ENCODE data around the gene SCGB3A1. TPM values are rescaled to one million over a fixed set of nuclear protein-coding genes. Genes with fewer than 3 reads are reported as not detected.

SCGB3A1 gene
- polyA plus RNA-seq, 1 donor, result 1.4 TPM

- no peak for DNase-seq (ENCODE audit: low read depth)
Measured at GRCh38 chr5:180590543-180591310, 572 bp downstream of the SCGB3A1 start.

GRCh38 chr5:180589771-180590542, 1.3 kb downstream of the SCGB3A1 start:
- no peak for DNase-seq (ENCODE audit: low read depth)

GRCh38 chr5:180586870-180587269, 4.4 kb downstream of the SCGB3A1 start:
- no peak for DNase-seq (ENCODE audit: low read depth)

- no peak for DNase-seq (ENCODE audit: low read depth)
Measured at GRCh38 chr5:180586204-180586603, 5.1 kb downstream of the SCGB3A1 start.

GRCh38 chr5:180583738-180584137, 7.6 kb downstream of the SCGB3A1 start:
- no peak for DNase-seq (ENCODE audit: low read depth)

GRCh38 chr5:180580681-180581080, 10.6 kb downstream of the SCGB3A1 start:
- DNase-seq (ENCODE audit: low read depth), result no peak

GRCh38 chr5:180575571-180575970, 15.7 kb downstream of the SCGB3A1 start:
- DNase-seq (ENCODE audit: low read depth), result no peak

GRCh38 chr5:180568914-180569313, 22.4 kb downstream of the SCGB3A1 start:
- no peak for DNase-seq (ENCODE audit: low read depth)

- DNase-seq (ENCODE audit: low read depth), result no peak
Measured at GRCh38 chr5:180563994-180564393, 27.3 kb downstream of the SCGB3A1 start.

GRCh38 chr5:180558232-180558631, 33.1 kb downstream of the SCGB3A1 start:
- no peak for DNase-seq (ENCODE audit: low read depth)

- no peak for DNase-seq (ENCODE audit: low read depth)
Measured at GRCh38 chr5:180557217-180557809, 34.0 kb downstream of the SCGB3A1 start.

GRCh38 chr5:180555168-180555921, 36.0 kb downstream of the SCGB3A1 start:
- DNase-seq (ENCODE audit: low read depth), result no peak

- no peak for DNase-seq (ENCODE audit: low read depth)
Measured at GRCh38 chr5:180553530-180553929, 37.8 kb downstream of the SCGB3A1 start.

GRCh38 chr5:180548563-180548962, 42.7 kb downstream of the SCGB3A1 start:
- DNase-seq (ENCODE audit: low read depth), result no peak

GRCh38 chr5:180545248-180545647, 46.1 kb downstream of the SCGB3A1 start:
- no peak for DNase-seq (ENCODE audit: low read depth)

- no peak for DNase-seq (ENCODE audit: low read depth)
Measured at GRCh38 chr5:180541710-180542109, 49.6 kb downstream of the SCGB3A1 start.

Other genes starting within 250 kb of the SCGB3A1 start
- 8.6 TPM for gene GFPT2, start 238.2 kb downstream of the SCGB3A1 start, polyA plus RNA-seq (ENCODE audit: insufficient read length)
- gene CNOT6, start 97.1 kb downstream of the SCGB3A1 start, polyA plus RNA-seq (ENCODE audit: insufficient read length), result 23.0 TPM
- gene FLT4, start 58.1 kb upstream of the SCGB3A1 start, polyA plus RNA-seq (ENCODE audit: insufficient read length), result 7.3 TPM
- not detected for gene OR2Y1, start 148.6 kb upstream of the SCGB3A1 start, polyA plus RNA-seq (ENCODE audit: insufficient read length)
- gene MGAT1, start 211.3 kb upstream of the SCGB3A1 start, polyA plus RNA-seq (ENCODE audit: insufficient read length), result 70.7 TPM